GM12874 (cell line): ENCODE data around the gene RAB11FIP4.

Source experiments
- TF ChIP-seq, protein P1 (sequence below): IDR thresholded peaks from 2 replicates; pipeline ENCODE4 v1.5.1; 2011; ENCODE audit warnings: low read depth, mild to moderate bottlenecking, control low read depth, low read length, moderate library complexity; ENCODE audit not compliant: insufficient read depth

The RAB11FIP4 gene

GRCh38 chr17:31524926-31525800 lies 133.7 kb downstream of the RAB11FIP4 start:
- TF ChIP-seq, protein P1, sequence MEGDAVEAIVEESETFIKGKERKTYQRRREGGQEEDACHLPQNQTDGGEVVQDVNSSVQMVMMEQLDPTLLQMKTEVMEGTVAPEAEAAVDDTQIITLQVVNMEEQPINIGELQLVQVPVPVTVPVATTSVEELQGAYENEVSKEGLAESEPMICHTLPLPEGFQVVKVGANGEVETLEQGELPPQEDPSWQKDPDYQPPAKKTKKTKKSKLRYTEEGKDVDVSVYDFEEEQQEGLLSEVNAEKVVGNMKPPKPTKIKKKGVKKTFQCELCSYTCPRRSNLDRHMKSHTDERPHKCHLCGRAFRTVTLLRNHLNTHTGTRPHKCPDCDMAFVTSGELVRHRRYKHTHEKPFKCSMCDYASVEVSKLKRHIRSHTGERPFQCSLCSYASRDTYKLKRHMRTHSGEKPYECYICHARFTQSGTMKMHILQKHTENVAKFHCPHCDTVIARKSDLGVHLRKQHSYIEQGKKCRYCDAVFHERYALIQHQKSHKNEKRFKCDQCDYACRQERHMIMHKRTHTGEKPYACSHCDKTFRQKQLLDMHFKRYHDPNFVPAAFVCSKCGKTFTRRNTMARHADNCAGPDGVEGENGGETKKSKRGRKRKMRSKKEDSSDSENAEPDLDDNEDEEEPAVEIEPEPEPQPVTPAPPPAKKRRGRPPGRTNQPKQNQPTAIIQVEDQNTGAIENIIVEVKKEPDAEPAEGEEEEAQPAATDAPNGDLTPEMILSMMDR = peak; percentile 87

DNA sequence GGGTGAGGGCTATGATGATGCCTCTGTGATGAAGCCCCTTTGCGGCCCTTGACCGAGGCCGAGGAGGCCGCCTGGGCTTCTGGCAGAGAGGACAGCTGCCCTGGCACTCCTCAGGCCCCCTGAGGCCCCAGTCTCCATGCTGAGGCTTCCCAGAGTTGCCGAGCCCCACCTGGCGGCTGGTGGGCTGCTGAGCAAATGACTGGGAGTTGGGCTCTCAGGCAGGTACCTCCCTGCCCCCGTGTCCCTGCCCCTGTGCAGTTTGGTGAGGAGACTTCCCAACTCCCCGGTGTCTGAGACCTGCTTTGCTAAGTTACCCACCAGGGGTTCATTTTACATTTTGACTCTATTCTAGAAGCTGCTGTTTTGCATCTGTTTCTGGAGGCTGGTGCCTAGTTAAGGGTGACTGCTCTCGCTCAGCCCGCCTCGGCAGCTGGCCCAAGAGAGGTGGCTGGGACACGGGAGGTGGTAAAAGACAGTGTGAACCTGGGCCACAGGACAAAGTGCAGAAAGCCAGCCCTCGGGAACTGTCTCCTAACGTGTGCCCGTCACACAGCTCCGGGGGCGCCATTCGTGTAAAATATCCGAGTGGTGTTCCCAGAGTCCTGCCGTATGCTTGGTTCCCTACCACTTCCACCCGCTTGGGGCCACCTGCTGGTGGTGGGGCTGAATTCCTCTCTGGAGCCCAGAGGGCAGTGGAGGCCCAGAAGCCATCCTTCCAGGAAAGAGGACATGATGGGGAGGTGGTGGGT lies 134.5 kb downstream of the RAB11FIP4 start:
- TF ChIP-seq, protein P1 = peak; percentile 23; the same call in 1 of the 2 replicates

DNA sequence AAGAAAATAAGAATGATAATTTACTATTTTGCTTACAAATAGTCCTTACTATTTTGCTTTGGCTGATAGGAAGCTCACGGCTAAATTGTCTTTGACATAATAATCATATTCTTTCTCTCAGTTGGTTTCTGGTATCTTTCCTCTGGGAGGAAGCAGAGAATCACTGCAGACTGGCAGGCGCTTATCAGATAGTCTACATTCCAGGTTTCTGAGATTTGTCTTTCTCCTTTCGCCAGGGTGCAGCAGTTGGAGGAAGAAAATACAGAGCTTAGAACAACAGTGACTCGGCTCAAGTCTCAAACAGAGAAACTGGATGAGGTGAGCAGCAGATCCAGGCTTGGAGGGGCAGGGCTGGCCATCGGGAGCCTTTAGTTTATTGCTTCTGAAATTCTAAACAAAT lies 136.1 kb downstream of the RAB11FIP4 start:
- TF ChIP-seq, protein P1 = no peak

DNA sequence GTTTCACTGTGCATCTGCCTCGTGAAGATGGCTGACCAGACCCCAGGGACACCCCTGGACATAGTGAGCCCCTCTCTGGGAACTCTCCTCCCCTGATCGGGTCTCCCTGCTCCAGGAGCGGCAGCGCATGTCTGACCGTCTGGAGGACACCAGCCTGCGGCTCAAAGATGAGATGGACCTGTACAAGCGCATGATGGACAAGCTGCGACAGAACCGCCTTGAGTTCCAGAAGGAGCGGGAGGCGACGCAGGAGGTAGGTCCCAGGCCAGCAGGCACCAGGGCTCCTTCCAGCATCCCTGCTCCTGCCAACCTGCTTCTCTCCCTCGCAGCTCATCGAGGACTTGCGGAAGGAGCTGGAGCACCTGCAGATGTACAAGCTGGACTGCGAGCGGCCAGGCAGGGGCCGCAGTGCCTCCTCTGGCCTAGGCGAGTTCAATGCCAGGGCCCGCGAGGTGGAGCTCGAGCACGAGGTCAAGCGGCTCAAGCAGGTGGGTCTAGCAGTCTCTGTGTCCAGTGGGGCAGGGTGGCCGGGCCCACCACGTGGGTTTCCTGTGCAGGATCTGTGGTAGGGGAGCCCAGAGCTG lies 136.9 kb downstream of the RAB11FIP4 start:
- TF ChIP-seq, protein P1 = no peak

DNA sequence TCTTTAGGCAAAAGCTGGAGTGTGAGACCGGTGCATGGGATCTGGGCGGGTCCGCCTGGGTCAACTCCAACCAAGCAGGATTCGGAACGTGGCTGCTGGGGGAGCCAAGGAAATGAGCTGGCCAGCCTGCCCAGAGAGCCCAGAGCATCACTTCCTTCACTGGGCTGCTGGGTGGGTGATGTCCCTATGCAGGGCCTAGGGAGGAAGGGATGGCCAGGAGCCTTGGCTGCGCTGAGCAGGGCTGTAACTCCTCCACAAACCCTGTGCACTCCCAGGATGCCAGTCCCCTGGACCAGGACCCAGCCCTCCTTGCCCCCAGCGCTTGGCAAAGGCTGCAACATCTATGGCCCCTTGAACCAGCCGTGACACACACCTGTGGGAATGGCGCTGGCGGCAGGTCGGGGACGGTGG lies 138.4 kb downstream of the RAB11FIP4 start:
- TF ChIP-seq, protein P1 = no peak

GRCh38 chr17:31530391-31530985 lies 139.0 kb downstream of the RAB11FIP4 start:
- TF ChIP-seq, protein P1 = no peak
